DND-41 (cell line): ENCODE results near the gene ERG28.

Experiments used
- EZH2 ChIP-seq: IDR thresholded peaks from 3 replicates; pipeline ENCODE4 v1.6.1; 2012; ENCODE audit warnings: borderline replicate concordance, low read depth, mild to moderate bottlenecking, moderate library complexity, low read length, inconsistent platforms; ENCODE audit not compliant: severe bottlenecking
- TF ChIP-seq, protein P1 (sequence below): IDR thresholded peaks from 2 replicates; pipeline ENCODE4 v1.5.1; 2012; ENCODE audit warnings: borderline replicate concordance, low read length, moderate library complexity, mild to moderate bottlenecking; ENCODE audit not compliant: poor library complexity, severe bottlenecking; ENCODE audit errors: extremely low read depth

DNA sequence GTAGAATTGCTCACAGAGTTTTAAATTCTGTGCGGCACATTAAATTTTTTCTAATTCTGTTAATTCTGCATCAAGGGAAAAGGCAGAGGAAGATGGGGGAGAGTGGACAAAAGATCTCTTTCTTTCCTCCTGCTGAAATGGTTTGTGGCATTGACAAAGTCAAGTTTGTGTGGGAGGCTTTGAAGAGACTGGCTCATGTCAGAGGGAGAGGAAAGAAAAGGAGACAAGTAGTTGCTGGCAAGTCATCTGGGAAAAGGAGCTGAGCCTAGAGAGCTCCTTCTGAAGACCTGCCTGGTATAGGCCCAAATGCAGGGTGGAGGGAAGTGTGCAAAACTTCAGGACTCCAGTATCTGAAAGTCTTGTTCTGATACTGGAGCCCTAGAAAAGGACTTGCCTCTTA lies 36.7 kb upstream of the ERG28 start:
- TF ChIP-seq, protein P1, sequence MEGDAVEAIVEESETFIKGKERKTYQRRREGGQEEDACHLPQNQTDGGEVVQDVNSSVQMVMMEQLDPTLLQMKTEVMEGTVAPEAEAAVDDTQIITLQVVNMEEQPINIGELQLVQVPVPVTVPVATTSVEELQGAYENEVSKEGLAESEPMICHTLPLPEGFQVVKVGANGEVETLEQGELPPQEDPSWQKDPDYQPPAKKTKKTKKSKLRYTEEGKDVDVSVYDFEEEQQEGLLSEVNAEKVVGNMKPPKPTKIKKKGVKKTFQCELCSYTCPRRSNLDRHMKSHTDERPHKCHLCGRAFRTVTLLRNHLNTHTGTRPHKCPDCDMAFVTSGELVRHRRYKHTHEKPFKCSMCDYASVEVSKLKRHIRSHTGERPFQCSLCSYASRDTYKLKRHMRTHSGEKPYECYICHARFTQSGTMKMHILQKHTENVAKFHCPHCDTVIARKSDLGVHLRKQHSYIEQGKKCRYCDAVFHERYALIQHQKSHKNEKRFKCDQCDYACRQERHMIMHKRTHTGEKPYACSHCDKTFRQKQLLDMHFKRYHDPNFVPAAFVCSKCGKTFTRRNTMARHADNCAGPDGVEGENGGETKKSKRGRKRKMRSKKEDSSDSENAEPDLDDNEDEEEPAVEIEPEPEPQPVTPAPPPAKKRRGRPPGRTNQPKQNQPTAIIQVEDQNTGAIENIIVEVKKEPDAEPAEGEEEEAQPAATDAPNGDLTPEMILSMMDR = no peak
- TF ChIP-seq EZH2 = no peak
